ENCODE measurements around the gene STARD10.

STARD10 gene

DNA sequence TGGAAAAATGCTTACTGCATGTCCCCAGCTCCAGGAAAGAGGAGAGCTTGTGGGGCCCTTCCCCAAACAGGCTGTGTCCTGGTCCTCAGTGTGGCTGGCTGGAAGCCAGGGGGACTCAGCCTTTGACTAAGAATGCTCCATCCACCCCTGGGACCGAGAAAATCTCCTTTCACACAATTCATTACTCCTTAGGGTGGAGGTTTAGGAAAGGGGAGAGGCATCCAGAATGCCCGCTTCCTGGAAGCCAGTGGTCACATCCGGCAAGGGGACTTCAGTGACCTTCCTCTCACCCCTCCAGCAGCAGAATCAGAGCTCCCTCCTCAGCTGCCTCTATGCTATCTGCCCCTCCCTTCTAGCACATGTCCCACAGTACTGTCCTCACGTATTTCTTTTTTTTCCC is 42.3 kb upstream of the STARD10 start:
- Histone ChIP-seq H3K4me3 (no peak overlapping the region), H3K27ac (peak overlapping the region; percentile 88 to 96)
- no peak for DNase-seq (ENCODE audit: low spot score)
- no peak for TF ChIP-seq CTCF (IDR thresholded peaks at IDR 0.05)

GRCh38 chr11:72834905-72835304 is 41.1 kb upstream of the STARD10 start:
- Histone ChIP-seq H3K27ac (peak overlapping the region; percentile 88 to 96), H3K4me3 (peak overlapping the region; percentile 19)
- peak; percentile 85 for DNase-seq (ENCODE audit: low spot score)
- no peak for TF ChIP-seq CTCF (IDR thresholded peaks at IDR 0.05)

GRCh38 chr11:72833811-72834493 is 40.1 kb upstream of the STARD10 start:
- Histone ChIP-seq H3K4me3 (peak overlapping the region; percentile 29), H3K27ac (peak overlapping the region; percentile 88 to 96)
- DNase-seq (ENCODE audit: low spot score): peak; percentile 75
- TF ChIP-seq CTCF (IDR thresholded peaks at IDR 0.05): no peak

GRCh38 chr11:72833083-72833733 is 39.4 kb upstream of the STARD10 start:
- H3K27ac ChIP-seq: peak overlapping the region; percentile 88 to 96
- peak overlapping the region; percentile 29 for H3K4me3 ChIP-seq
- no peak for TF ChIP-seq CTCF (IDR thresholded peaks at IDR 0.05)
- DNase-seq (ENCODE audit: low spot score): peak; percentile 68

DNA sequence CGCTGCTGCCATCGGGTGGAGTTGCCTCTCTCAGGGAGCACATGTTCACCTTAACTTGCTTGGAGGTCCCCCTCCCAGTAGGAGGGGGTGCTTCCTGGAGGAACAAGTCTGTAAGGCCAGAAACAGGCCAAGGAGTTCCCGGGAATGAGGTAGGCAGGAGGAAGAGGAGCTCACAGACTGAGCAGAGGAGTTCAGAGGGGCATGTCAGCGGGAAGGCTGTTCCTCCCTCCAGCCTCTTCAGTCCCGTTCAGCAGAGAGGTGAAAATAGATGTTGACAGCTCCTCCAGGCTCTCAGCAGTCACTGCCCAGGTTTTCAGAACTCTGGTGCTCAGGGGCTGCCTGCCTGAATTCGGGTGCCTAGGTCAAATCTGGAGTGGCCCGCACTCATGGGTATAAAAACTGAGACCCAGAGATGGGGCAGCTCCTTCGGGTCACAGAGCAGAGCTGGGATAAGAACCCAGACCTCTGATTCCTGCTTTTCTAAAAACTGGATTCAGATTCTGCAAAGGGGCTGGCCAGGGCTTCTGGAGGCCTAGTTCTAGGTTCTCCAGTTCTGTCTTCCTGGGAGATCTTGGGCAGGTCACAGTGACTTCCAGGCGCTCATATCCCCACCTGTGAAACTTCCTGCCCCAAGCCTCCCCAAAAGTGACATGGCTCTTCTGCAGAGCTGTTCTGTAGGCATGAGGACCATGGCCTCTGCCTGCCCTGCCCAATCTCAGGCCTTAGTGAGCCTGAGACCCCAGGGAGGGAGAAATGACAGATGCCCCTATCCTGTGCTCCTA is 38.6 kb upstream of the STARD10 start:
- peak overlapping the region; percentile 88 to 96 for H3K27ac ChIP-seq
- peak; percentile 72 for DNase-seq (ENCODE audit: low spot score)
- TF ChIP-seq CTCF (IDR thresholded peaks at IDR 0.05): no peak
- no peak overlapping the region for H3K4me3 ChIP-seq

- DNase-seq (ENCODE audit: low spot score): peak; percentile 92
- TF ChIP-seq CTCF (IDR thresholded peaks at IDR 0.05): peak; percentile 95
- peak overlapping the region; percentile 88 to 96 for H3K27ac ChIP-seq
- peak overlapping the region; percentile 33 for H3K4me3 ChIP-seq
Observed at GRCh38 chr11:72831521-72832300, 37.9 kb upstream of the STARD10 start.
